Measurements from ENCODE around the gene FAM240A. TPM values are rescaled to one million over a fixed set of nuclear protein-coding genes. Genes with fewer than 3 reads are reported as not detected.

Gene FAM240A
- total and polyA plus RNA-seq, 10 of the 15 experiments (the other 5 are each of a cell fraction or from before 2014, with no cell fraction given): not detected

GRCh38 chr3:46665763-46666452 lies 53.6 kb downstream of the FAM240A start (continued):
- no peak for TF ChIP-seq CEBPZ (IDR thresholded peaks at IDR 0.05; ENCODE audit: low read depth, low read length)
- TF ChIP-seq MEF2B (IDR thresholded peaks at IDR 0.05; ENCODE audit: partially characterized antibody, poor library complexity, severe bottlenecking): no peak
- TF ChIP-seq ZBED1 (IDR thresholded peaks at IDR 0.05; ENCODE audit: borderline replicate concordance): no peak
- no peak for TF ChIP-seq NFXL1 (IDR thresholded peaks at IDR 0.05; ENCODE audit: borderline replicate concordance)
- TF ChIP-seq MXI1 (IDR thresholded peaks at IDR 0.05; ENCODE audit: low read depth, low read length): no peak
- TF ChIP-seq ZBTB40 (IDR thresholded peaks at IDR 0.05; ENCODE audit: borderline replicate concordance): no peak

All from GM12878 (cell line).